ENCODE data around the gene NLRC4.
"Not testable (repeated sequence)": the region's sequence is repeated elsewhere in the genome, so short reads cannot be mapped to it uniquely, and the experiment has no call there.

Gene NLRC4

DNA sequence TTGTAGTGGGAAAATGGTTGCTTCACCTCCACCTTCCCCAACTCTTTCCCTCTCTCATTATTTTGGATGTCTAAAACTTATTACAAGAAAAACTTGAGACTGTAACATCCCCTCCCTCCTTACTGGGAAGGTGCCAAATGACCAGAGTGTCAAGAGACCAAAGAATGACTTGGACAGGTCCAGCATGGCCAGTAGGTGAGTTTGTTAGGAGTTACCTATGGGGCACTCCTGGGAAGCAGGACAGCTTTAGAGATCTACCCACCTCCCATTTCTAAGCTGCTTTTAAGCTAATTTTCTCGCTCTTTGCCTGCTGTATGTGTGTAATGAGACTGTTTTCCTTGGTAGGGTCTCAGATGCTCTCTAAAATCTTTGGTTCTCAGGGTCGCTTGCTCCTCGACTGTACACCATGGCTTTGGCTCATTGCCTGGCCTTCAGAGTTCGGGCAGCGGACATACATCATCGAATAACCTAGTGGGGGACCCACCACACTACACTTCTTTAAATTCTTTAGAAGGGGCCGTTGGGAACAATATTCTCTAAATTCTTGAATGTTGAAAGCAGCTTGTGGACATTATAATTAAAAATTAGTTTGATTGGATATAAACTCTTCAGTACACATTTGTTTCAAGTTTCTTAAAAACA is 53.8 kb downstream of the NLRC4 start:
- no peak for DNase-seq (ENCODE audit: low spot score)

GRCh38 chr2:32203428-32203827 is 61.3 kb downstream of the NLRC4 start:
- in situ Hi-C loops (cut with MboI; ENCODE audit: low sequenced_read_pairs, unreplicated experiment); DNase-seq (ENCODE audit: low spot score): not testable (repeated sequence)

More for the DNA sequence above, 53.8 kb downstream of the NLRC4 start:
- no peak for TF ChIP-seq CTCF (IDR thresholded peaks at IDR 0.05; ENCODE audit: borderline replicate concordance, control extremely low read depth, extremely low read depth, insufficient read depth, missing control alignments)
- in situ Hi-C loops (cut with MboI; ENCODE audit: low sequenced_read_pairs, unreplicated experiment), result no loop called here

GRCh38 chr2:32200814-32201213 is 63.9 kb downstream of the NLRC4 start:
- no peak for DNase-seq (ENCODE audit: low spot score)
- in situ Hi-C loops (cut with MboI; ENCODE audit: low sequenced_read_pairs, unreplicated experiment), result no loop called here
- TF ChIP-seq CTCF (IDR thresholded peaks at IDR 0.05; ENCODE audit: borderline replicate concordance, control extremely low read depth, extremely low read depth, insufficient read depth, missing control alignments), result no peak

- in situ Hi-C loops (cut with MboI; ENCODE audit: low sequenced_read_pairs, unreplicated experiment), result no loop called here
- DNase-seq (ENCODE audit: low spot score), result no peak
- TF ChIP-seq CTCF (IDR thresholded peaks at IDR 0.05; ENCODE audit: borderline replicate concordance, control extremely low read depth, extremely low read depth, insufficient read depth, missing control alignments), result no peak
Measured at GRCh38 chr2:32192418-32192817, 72.3 kb downstream of the NLRC4 start.

- in situ Hi-C loops (cut with MboI; ENCODE audit: low sequenced_read_pairs, unreplicated experiment), result no loop called here
- TF ChIP-seq CTCF (IDR thresholded peaks at IDR 0.05; ENCODE audit: borderline replicate concordance, control extremely low read depth, extremely low read depth, insufficient read depth, missing control alignments), result no peak
- DNase-seq (ENCODE audit: low spot score), result no peak
Measured at GRCh38 chr2:32189011-32189410, 75.7 kb downstream of the NLRC4 start.

DNA sequence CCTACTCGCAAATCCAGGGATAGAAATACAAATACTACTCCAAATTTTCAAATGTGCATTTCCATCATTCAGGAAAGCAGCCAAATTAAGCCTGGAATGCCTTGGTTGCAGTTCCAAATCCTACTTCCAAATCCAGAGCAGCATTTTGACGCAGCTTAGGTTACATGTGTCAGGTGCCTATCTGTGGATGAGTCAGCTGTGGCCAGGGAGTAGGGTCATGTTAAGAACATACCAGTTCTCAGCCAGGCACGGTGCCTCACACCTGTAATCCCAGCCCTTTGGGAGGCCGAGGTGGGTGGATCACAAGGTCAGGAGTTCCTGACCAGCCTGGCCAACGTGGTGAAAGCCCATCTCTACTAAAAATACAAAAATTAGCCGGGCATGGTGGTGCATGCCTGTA is 82.0 kb downstream of the NLRC4 start:
- DNase-seq (ENCODE audit: low spot score), result no peak
- in situ Hi-C loops (cut with MboI; ENCODE audit: low sequenced_read_pairs, unreplicated experiment), result no loop called here
- TF ChIP-seq CTCF (IDR thresholded peaks at IDR 0.05; ENCODE audit: borderline replicate concordance, control extremely low read depth, extremely low read depth, insufficient read depth, missing control alignments), result no peak
